Measurements from ENCODE around the gene RGPD5.
"Not testable (repeated sequence)": the region's sequence is repeated elsewhere in the genome, so short reads cannot be mapped to it uniquely, and the experiment has no call there.

DNA sequence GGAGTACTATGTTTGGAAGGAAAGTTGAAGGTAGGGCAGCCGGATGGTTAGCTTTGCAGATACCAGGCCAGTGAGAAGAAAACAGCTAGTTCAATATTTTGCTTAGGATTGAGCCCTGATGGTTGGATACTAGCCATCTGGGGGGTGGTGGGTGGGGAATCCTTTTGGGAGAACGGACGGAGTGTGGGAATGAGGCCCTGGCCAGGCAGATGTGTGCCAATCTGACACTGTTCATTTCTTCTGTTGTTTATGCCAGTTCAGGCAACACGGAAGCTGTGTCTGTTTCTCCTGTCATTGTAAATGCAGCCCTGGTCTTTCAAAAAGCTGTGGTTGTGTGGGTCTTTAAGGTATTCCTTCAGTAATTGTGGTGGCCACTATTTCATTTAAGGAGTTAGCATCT lies 96.9 kb downstream of the RGPD5 start:
- TF ChIP-seq, protein P1, sequence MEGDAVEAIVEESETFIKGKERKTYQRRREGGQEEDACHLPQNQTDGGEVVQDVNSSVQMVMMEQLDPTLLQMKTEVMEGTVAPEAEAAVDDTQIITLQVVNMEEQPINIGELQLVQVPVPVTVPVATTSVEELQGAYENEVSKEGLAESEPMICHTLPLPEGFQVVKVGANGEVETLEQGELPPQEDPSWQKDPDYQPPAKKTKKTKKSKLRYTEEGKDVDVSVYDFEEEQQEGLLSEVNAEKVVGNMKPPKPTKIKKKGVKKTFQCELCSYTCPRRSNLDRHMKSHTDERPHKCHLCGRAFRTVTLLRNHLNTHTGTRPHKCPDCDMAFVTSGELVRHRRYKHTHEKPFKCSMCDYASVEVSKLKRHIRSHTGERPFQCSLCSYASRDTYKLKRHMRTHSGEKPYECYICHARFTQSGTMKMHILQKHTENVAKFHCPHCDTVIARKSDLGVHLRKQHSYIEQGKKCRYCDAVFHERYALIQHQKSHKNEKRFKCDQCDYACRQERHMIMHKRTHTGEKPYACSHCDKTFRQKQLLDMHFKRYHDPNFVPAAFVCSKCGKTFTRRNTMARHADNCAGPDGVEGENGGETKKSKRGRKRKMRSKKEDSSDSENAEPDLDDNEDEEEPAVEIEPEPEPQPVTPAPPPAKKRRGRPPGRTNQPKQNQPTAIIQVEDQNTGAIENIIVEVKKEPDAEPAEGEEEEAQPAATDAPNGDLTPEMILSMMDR (IDR thresholded peaks at IDR 0.05): not testable (repeated sequence)
- not testable (repeated sequence) for TF ChIP-seq POLR2A (IDR thresholded peaks at IDR 0.05; ENCODE audit: low read depth); EP300 (IDR thresholded peaks at IDR 0.05)

Measured in esophagus muscularis mucosa (tissue), 4 donors.